Endothelial cell of umbilical vein (primary cell): ENCODE measurements around the gene SLCO2A1. TPM values are rescaled to one million over a fixed set of nuclear protein-coding genes. Genes with fewer than 3 reads are reported as not detected.

Experiments
- BruUV-seq: library from RNA; stranded (reverse); fragments of 400-500 nt; replicated peaks from 2 replicates; lab custom pipeline; 2021; lab: Mats Ljungman, UMichigan
- CTCF ChIA-PET: fragments of 300-600, 350-600 bp; sonication (Branson Sonifier 250); formaldehyde crosslinking; loops from one replicate; lab custom pipeline; 2021; ENCODE audit warnings: antibody characterized with exemption, inconsistent platforms; lab: Charles Lee
- POLR2A ChIA-PET: fragments of 300-600, 350-600 bp; sonication (Branson Sonifier 250); formaldehyde crosslinking; loops from one replicate; lab custom pipeline; 2021; ENCODE audit warnings: antibody characterized with exemption, inconsistent platforms; lab: Charles Lee
- DNase-seq: peaks from one replicate; pipeline ENCODE4 v3.0.0-alpha.2; 2011; ENCODE audit warnings: low read depth, low spot score
- FAIRE-seq: peaks from 2 replicates; lab custom pipeline; 2011; peaks lifted over from hg19 to GRCh38; lab: Jason Lieb, UNC
- H2AFZ ChIP-seq: 2 replicates; pipeline ENCODE4 v1.6.0; 2012; ENCODE audit warnings: low read depth, low read length, control low read depth, inconsistent platforms
- H3K27ac ChIP-seq: 2 replicates; pipeline ENCODE4 v1.5.1; 2011; ENCODE audit warnings: low read depth, mild to moderate bottlenecking, control low read depth, low read length, moderate library complexity; ENCODE audit not compliant: insufficient read depth
- H3K27me3 ChIP-seq, 2 experiments: 2 replicates each; pipeline versions ENCODE4 v1.6.0 to v1.6.1; 2011; ENCODE audit warnings: low read length in 2 of 2, mixed read lengths in 1 of 2; ENCODE audit not compliant: control insufficient read depth in 2 of 2, insufficient read depth in 2 of 2
- H3K36me3 ChIP-seq, 2 experiments: 2 replicates in 1 of 2; 3 replicates in 1 of 2; pipeline ENCODE4 v1.5.1; 2011; ENCODE audit warnings: low read length in 2 of 2, mild to moderate bottlenecking in 1 of 2, moderate library complexity in 1 of 2; ENCODE audit not compliant: control insufficient read depth in 2 of 2, insufficient read depth in 2 of 2; ENCODE audit errors: extremely low read depth in 1 of 2
- H3K4me1 ChIP-seq: 3 replicates; pipeline ENCODE4 v1.5.1; 2011; ENCODE audit warnings: mild to moderate bottlenecking, low read length; ENCODE audit not compliant: control insufficient read depth, insufficient read depth; ENCODE audit errors: extremely low read depth
- H3K4me2 ChIP-seq: 2 replicates; pipeline ENCODE4 v1.6.1; 2011; ENCODE audit warnings: low read length, control low read depth, mixed read lengths; ENCODE audit not compliant: insufficient read depth
- H3K4me3 ChIP-seq, 3 experiments: fragments of 200-600 bp in 1 of 3; sonication (generic), shearing (Covaris generic) in 1 of 3; replicated peaks in 1 of 3; 2 replicates each; pipeline ENCODE4 v1.5.1; 2011 to 2016; ENCODE audit warnings: control low read depth in 3 of 3, low read length in 3 of 3, mild to moderate bottlenecking in 2 of 3, inconsistent platforms in 1 of 3, low read depth in 1 of 3, moderate library complexity in 1 of 3; ENCODE audit not compliant: insufficient read depth in 1 of 3
- H3K79me2 ChIP-seq: 2 replicates; pipeline ENCODE4 v1.6.0; 2012; ENCODE audit warnings: low read length, inconsistent platforms; ENCODE audit not compliant: control insufficient read depth, insufficient read depth
- H3K9ac ChIP-seq: replicated peaks from 2 replicates; pipeline ENCODE3; 2011; ENCODE audit warnings: low read length, control low read depth; ENCODE audit not compliant: insufficient read depth; ENCODE audit errors: extremely low read depth
- H3K9me1 ChIP-seq: replicated peaks from 3 replicates; pipeline ENCODE4 v1.6.0; 2011; ENCODE audit warnings: mild to moderate bottlenecking, low read length; ENCODE audit not compliant: control insufficient read depth, insufficient read depth; ENCODE audit errors: extremely low read depth
- H3K9me3 ChIP-seq: replicated peaks from 2 replicates; pipeline ENCODE4 v1.5.1; 2012; ENCODE audit warnings: low read length, inconsistent platforms; ENCODE audit not compliant: control insufficient read depth, insufficient read depth
- H4K20me1 ChIP-seq: replicated peaks from 2 replicates; pipeline ENCODE3; 2011; ENCODE audit warnings: mild to moderate bottlenecking, low read length; ENCODE audit not compliant: control insufficient read depth, insufficient read depth; ENCODE audit errors: extremely low read depth
- CTCF ChIP-seq, 2 donors: IDR thresholded peaks; 1 replicate in 1 of 2; 2 replicates in 1 of 2; pipeline ENCODE4 v1.5.1; 2011; ENCODE audit warnings: low read length in 2 of 2, mild to moderate bottlenecking in 2 of 2, moderate library complexity in 2 of 2, control low read depth in 1 of 2, inconsistent platforms in 1 of 2, low read depth in 1 of 2; ENCODE audit not compliant: insufficient read depth in 1 of 2; ENCODE audit errors: extremely low read depth in 1 of 2
- EZH2 ChIP-seq: IDR thresholded peaks from 2 replicates; pipeline ENCODE4 v1.6.1; 2012; ENCODE audit warnings: borderline replicate concordance, low read depth, mild to moderate bottlenecking, moderate library complexity, low read length, inconsistent platforms; ENCODE audit not compliant: severe bottlenecking
- FOS ChIP-seq: IDR thresholded peaks from 2 replicates; pipeline ENCODE4 v1.6.1; 2011; ENCODE audit warnings: mild to moderate bottlenecking, low read length, moderate library complexity, borderline replicate concordance; ENCODE audit not compliant: insufficient read depth
- GATA2 ChIP-seq: IDR thresholded peaks from 2 replicates; pipeline ENCODE4 v1.7.0; 2011; ENCODE audit warnings: low read depth, mild to moderate bottlenecking, moderate library complexity, mixed read lengths, low read length; ENCODE audit not compliant: insufficient read length, insufficient read depth
- JUN ChIP-seq: IDR thresholded peaks from 2 replicates; pipeline ENCODE4 v1.6.1; 2011; ENCODE audit warnings: borderline replicate concordance, low read depth; ENCODE audit not compliant: insufficient read length, insufficient read depth
- MAX ChIP-seq: IDR thresholded peaks from 2 replicates; pipeline ENCODE4 v1.6.1; 2011; ENCODE audit not compliant: insufficient read depth, insufficient read length
- MYC ChIP-seq: IDR thresholded peaks from one replicate; pipeline ENCODE4 v1.6.1; 2011; ENCODE audit warnings: mild to moderate bottlenecking, low read depth, low read length
- POLR2A ChIP-seq: IDR thresholded peaks from 2 replicates; pipeline ENCODE4 v1.6.1; 2012; ENCODE audit warnings: low read depth, mild to moderate bottlenecking, control low read depth, low read length
- POLR2AphosphoS5 ChIP-seq: IDR thresholded peaks from 2 replicates; pipeline ENCODE4 v1.6.1; 2012; ENCODE audit warnings: low read depth, mild to moderate bottlenecking, control low read depth, low read length, moderate library complexity; ENCODE audit not compliant: insufficient read depth
- dilution Hi-C: fragments of 300-500 bp; cut with MboI; formaldehyde crosslinking; loops from one replicate; pipeline ENCODE4 v1.15.0; 2019; ENCODE audit warnings: low sequenced_read_pairs; ENCODE audit not compliant: extremely low pct_ligation_motif_present
- intact Hi-C: fragments of 100-400 bp; cut with micrococcal nuclease; formaldehyde crosslinking; loops from one replicate; pipeline ENCODE4 v1.10.0; 2022
- polyA plus RNA-seq, 4 experiments: library from polyadenylated mRNA; depleted of rRNA in 3 of 4; stranded (reverse) in 3 of 4; unstranded in 1 of 4; fragments of >200 nt; gene quantifications; 2 replicates each; pipeline versions ENCODE4 v1.2.1 to v1.2.3, GENCODE V29; 2011 to 2012; ENCODE audit warnings: missing spikeins in 1 of 4
- total RNA-seq: library from RNA; stranded (reverse); gene quantifications from 2 replicates; pipeline ENCODE4 v1.2.3, GENCODE V29; 2021

The SLCO2A1 gene
- total and polyA plus RNA-seq, 2 donors (not counting 3 experiments of a cell fraction or from before 2014, with no cell fraction given) = 1.4 to 11.9 TPM

GRCh38 chr3:134066651-134067530 is 37.2 kb upstream of the SLCO2A1 start:
- no peak overlapping the region for H3K4me3 ChIP-seq
- TF ChIP-seq MYC = no peak
- TF ChIP-seq POLR2A = no peak
- no peak for TF ChIP-seq MAX
- no peak for TF ChIP-seq EZH2
- peak; percentile 68 for TF ChIP-seq FOS
- TF ChIP-seq GATA2 = peak; percentile 89
- peak; percentile 84 for TF ChIP-seq POLR2AphosphoS5
- peak; percentile 57 for TF ChIP-seq JUN
- no peak for TF ChIP-seq CTCF (IDR thresholded peaks at IDR 0.05; ENCODE audit: extremely low read depth in 1 of 2, insufficient read depth in 1 of 2, low read depth in 1 of 2, low read length in 2 of 2)
- no TSS peak for BruUV-seq
- no peaks in the 10 kb centered on the region for H3K9me1 ChIP-seq
- H3K36me3 ChIP-seq = no peaks in the 10 kb centered on the region
- H3K9ac ChIP-seq = no peak overlapping the region
- peak overlapping the region; percentile 10 for H3K27ac ChIP-seq
- no peaks in the 10 kb centered on the region for H3K9me3 ChIP-seq
- H3K4me1 ChIP-seq = peaks cover 28% of the 10 kb centered on the region
- no peaks in the 10 kb centered on the region for H4K20me1 ChIP-seq
- peak overlapping the region; percentile 64 for H2AFZ ChIP-seq
- FAIRE-seq = peak; percentile 97
- no peaks in the 10 kb centered on the region for H3K27me3 ChIP-seq
- peak overlapping the region; percentile 12 for H3K4me2 ChIP-seq
- ChIA-PET CTCF (interaction anchor here (0.6 to 1.4 kb wide), 5 partner anchors 10 to 145 kb away, joined by 3 to 8 read pairs (median 3); no protein-coding TSS in a partner anchor), POLR2A (no interaction called here)
- dilution Hi-C loops = no loop called here
- no peaks in the 10 kb centered on the region for H3K79me2 ChIP-seq
- intact Hi-C loops = loop anchor here (1.0 kb wide), 1 partner anchor 122 kb away; no protein-coding TSS in a partner anchor
- peak; percentile 81 for DNase-seq
